HG03175 (cell line): Measurements from ENCODE around the gene DCAF11.
A peak's percentile ranks its signal among the peaks of the same experiment; 100 is the strongest.

Experiments
- ATAC-seq: cut with Tn5 transposase; IDR thresholded peaks from one replicate; pipeline ENCODE4 v1.9.1; 2021; ENCODE audit warnings: mild to moderate bottlenecking, moderate library complexity; ENCODE audit not compliant: unreplicated experiment

Gene DCAF11

GRCh38 chr14:24156840-24157239 is 42.3 kb downstream of the DCAF11 start:
- no peak for ATAC-seq

- no peak for ATAC-seq
These were observed 42.8 kb downstream of the DCAF11 start for GRCh38 chr14:24157331-24157730.

- ATAC-seq, result no peak
These were observed 45.4 kb downstream of the DCAF11 start for GRCh38 chr14:24159777-24160498.

GRCh38 chr14:24160499-24160849 is 45.9 kb downstream of the DCAF11 start:
- no peak for ATAC-seq

GRCh38 chr14:24160850-24161804 is 46.5 kb downstream of the DCAF11 start, which contains the start of gene IRF9:
TSS of gene IRF9 (plus strand) at chr14:24161265. CDS start at chr14:24162145, 880 bp downstream.
- ATAC-seq, result peak; percentile 83

GRCh38 chr14:24162093-24162492 is 47.5 kb downstream of the DCAF11 start:
- ATAC-seq, result no peak

GRCh38 chr14:24164518-24164991 is 50.0 kb downstream of the DCAF11 start:
- ATAC-seq, result no peak

GRCh38 chr14:24165785-24166184 is 51.2 kb downstream of the DCAF11 start:
- no peak for ATAC-seq

GRCh38 chr14:24167469-24168114 is 53.0 kb downstream of the DCAF11 start:
- no peak for ATAC-seq

- peak; percentile 91 for ATAC-seq
These were observed 57.1 kb downstream of the DCAF11 start, which contains the start of gene REC8 for GRCh38 chr14:24171422-24172260. TSS of gene REC8 (plus strand) at chr14:24172080. CDS start at chr14:24172553, 473 bp downstream.

- no peak for ATAC-seq
These were observed 57.8 kb downstream of the DCAF11 start for GRCh38 chr14:24172261-24172860.

- ATAC-seq, result no peak
These were observed 58.3 kb downstream of the DCAF11 start for GRCh38 chr14:24172871-24173281.
